ENCODE results near the gene ITFG2. TPM values are rescaled to one million over a fixed set of nuclear protein-coding genes. Genes with fewer than 3 reads are reported as not detected.

ITFG2 gene
- total and polyA plus RNA-seq, 4 donors, result 7.5 to 26.3 (median 11.4) TPM

GRCh38 chr12:2764398-2764797 lies 48.1 kb upstream of the ITFG2 start:
- Histone ChIP-seq H3K36me3 (ENCODE audit: control insufficient read depth in 4 of 4, insufficient read depth in 3 of 4, low read depth in 1 of 4, low read length in 3 of 4) (no peaks in the 10 kb centered on the region), H3K27me3 (ENCODE audit: control insufficient read depth in 4 of 4, insufficient read depth in 4 of 4, low read length in 3 of 4) (no peaks in the 10 kb centered on the region), H3K9me3 (ENCODE audit: control insufficient read depth in 4 of 4, low read length in 3 of 4) (no peaks in the 10 kb centered on the region), H3K9ac (ENCODE audit: low read depth in 1 of 2, low read length in 2 of 2) (no peak overlapping the region), H3K4me1 (ENCODE audit: control insufficient read depth in 4 of 4, insufficient read depth in 4 of 4, low read length in 3 of 4) (peaks cover 2 to 20% (median 18%) of the 10 kb centered on the region in 4 donors), H3K27ac (ENCODE audit: low read depth in 1 of 2, low read length in 2 of 2) (no peak overlapping the region), H3K4me3 (ENCODE audit: low read depth in 1 of 3, low read length in 3 of 3) (no peak overlapping the region)
- no peak for DNase-seq (ENCODE audit: low spot score)
- TF ChIP-seq GABPA (IDR thresholded peaks at IDR 0.05 in 1 of 2, conservative IDR thresholded peaks at IDR 0.05 in 1 of 2) (peak in 1 of 2 donors; percentile 42), HNF4A (conservative IDR thresholded peaks at IDR 0.05) (peak; percentile 94 to 95), TAF1 (conservative IDR thresholded peaks at IDR 0.05) (no peak), REST (IDR thresholded peaks at IDR 0.05) (peak; percentile 95), YY1 (IDR thresholded peaks at IDR 0.05) (peak; percentile 73), RAD21 (IDR thresholded peaks at IDR 0.05) (peak in 1 of 2 donors; percentile 38), FOXA1 (IDR thresholded peaks at IDR 0.05) (peak; percentile 64), FOXA2 (IDR thresholded peaks at IDR 0.05) (peak; percentile 68), ATF3 (IDR thresholded peaks at IDR 0.05) (peak; percentile 14), CTCF (IDR thresholded peaks at IDR 0.05; ENCODE audit: low read depth, low read length, missing input control) (no peak), HNF4G (IDR thresholded peaks at IDR 0.05) (peak; percentile 42), RXRA (IDR thresholded peaks at IDR 0.05) (peak; percentile 81 to 86), MAX (IDR thresholded peaks at IDR 0.05) (no peak), SP1 (IDR thresholded peaks at IDR 0.05) (peak; percentile 87), EGR1 (IDR thresholded peaks at IDR 0.05; ENCODE audit: low read depth in 2 of 2) (no peak), ZBTB33 (IDR thresholded peaks at IDR 0.05) (peak; percentile 76), JUND (IDR thresholded peaks at IDR 0.05) (peak; percentile 30 to 66), NR2F2 (IDR thresholded peaks at IDR 0.05) (peak; percentile 57)
